ENCODE measurements around the gene FDX1. TPM values are rescaled to one million over a fixed set of nuclear protein-coding genes. Genes with fewer than 3 reads are reported as not detected.

Gene FDX1
- total RNA-seq, 3 donors from 2014 or later (not counting 1 experiment from before 2014, with no cell fraction given): 6.7 to 7.9 (median 7.8) TPM

DNA sequence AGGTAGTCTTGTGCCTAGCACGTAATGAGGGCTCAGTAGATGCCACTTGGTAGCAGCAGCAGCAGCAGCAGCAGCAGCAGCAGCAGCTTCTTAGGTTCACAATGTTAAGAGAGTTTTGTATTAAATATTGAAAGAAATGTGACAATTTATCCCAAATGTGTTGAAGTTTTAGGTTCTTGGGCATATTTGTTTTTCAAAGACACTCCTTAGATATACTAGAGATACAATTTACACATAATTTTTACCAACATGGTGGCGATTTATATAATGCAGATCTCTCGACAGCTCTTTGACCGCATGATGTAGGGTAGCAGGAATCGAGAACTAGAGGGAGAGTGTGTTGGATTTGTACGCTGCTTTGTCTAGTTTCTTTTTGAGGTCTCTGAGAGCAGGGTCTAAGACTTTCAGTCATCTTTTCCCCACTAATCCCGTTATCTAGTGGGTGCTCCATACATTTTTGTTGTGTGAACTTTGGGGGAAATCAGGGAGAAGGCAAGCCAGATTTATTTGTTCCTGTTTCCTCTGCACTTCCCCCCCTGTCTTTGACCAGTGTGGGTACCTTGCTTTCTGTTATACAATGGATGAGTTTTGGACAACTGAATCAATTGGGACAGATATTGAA lies 1.4 kb downstream of the FDX1 start:
- peak overlapping the region; percentile 99 for H3K4me3 Mint-ChIP-seq
- H3K9me3 Mint-ChIP-seq: no peaks in the 10 kb centered on the region
- WGBS (ENCODE audit: insufficient coverage): 15% methylated on average over 6 of the region's 7 CpGs
- peak in 1 of 2 donors; percentile 45 for DNase-seq
- intact Hi-C loops (cut with micrococcal nuclease): loop anchor here (5.0 kb wide), 2 partner anchors 134 to 484 kb away; partner anchors contain the start of gene RDX
- H3K27ac ChIP-seq (ENCODE audit: low read length): peak overlapping the region; percentile 85
- peak overlapping the region; percentile 96 to 98 for H3K27ac Mint-ChIP-seq
- TF ChIP-seq, protein P1, sequence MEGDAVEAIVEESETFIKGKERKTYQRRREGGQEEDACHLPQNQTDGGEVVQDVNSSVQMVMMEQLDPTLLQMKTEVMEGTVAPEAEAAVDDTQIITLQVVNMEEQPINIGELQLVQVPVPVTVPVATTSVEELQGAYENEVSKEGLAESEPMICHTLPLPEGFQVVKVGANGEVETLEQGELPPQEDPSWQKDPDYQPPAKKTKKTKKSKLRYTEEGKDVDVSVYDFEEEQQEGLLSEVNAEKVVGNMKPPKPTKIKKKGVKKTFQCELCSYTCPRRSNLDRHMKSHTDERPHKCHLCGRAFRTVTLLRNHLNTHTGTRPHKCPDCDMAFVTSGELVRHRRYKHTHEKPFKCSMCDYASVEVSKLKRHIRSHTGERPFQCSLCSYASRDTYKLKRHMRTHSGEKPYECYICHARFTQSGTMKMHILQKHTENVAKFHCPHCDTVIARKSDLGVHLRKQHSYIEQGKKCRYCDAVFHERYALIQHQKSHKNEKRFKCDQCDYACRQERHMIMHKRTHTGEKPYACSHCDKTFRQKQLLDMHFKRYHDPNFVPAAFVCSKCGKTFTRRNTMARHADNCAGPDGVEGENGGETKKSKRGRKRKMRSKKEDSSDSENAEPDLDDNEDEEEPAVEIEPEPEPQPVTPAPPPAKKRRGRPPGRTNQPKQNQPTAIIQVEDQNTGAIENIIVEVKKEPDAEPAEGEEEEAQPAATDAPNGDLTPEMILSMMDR (IDR thresholded peaks at IDR 0.05): no peak
- peak overlapping the region; percentile 92 for H3K4me3 ChIP-seq (ENCODE audit: low read length)
- H3K9me3 ChIP-seq (ENCODE audit: control insufficient read depth, insufficient read depth, low read length): no peaks in the 10 kb centered on the region
- H3K27me3 ChIP-seq (ENCODE audit: control insufficient read depth, insufficient read depth, low read length): no peaks in the 10 kb centered on the region
- no peaks in the 10 kb centered on the region for H3K36me3 Mint-ChIP-seq
- peaks cover 36 to 41% of the 10 kb centered on the region in 2 donors for H3K4me1 Mint-ChIP-seq
- H3K27me3 Mint-ChIP-seq (ENCODE audit: low read depth in 2 of 2): no peaks in the 10 kb centered on the region
- no peaks in the 10 kb centered on the region for H3K36me3 ChIP-seq (ENCODE audit: control insufficient read depth, insufficient read depth, low read length)
- peaks cover 18% of the 10 kb centered on the region for H3K4me1 ChIP-seq (ENCODE audit: control insufficient read depth, insufficient read depth, low read length)
- no peak for ATAC-seq

DNA sequence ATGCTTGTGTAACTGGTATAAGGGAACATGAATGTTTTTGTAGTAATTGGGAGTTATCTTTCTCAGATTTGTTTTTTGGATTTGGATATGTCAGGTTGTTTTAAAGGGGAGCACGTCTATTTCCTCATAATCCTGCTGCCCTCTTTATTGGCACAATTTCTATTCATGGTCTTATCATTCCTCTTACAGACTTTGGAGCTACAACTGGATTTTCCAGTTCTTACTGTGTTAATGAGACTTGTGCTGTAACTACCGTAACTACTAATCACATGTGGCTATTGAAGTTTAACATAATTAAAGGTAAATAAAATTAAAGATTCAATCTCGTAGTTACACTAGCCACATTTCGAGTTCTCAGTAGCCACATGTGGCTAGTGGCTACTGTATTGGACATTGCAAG lies 1.9 kb downstream of the FDX1 start:
- no peaks in the 10 kb centered on the region for H3K9me3 Mint-ChIP-seq
- whole genome bisulfite sequencing (ENCODE audit: insufficient coverage): 90% methylated on average over 2 of the region's 4 CpGs
- peaks cover 18% of the 10 kb centered on the region for H3K4me1 ChIP-seq (ENCODE audit: control insufficient read depth, insufficient read depth, low read length)
- no peaks in the 10 kb centered on the region for H3K9me3 ChIP-seq (ENCODE audit: control insufficient read depth, insufficient read depth, low read length)
- H3K27ac Mint-ChIP-seq: peak overlapping the region; percentile 96 to 98
- no peaks in the 10 kb centered on the region for H3K36me3 ChIP-seq (ENCODE audit: control insufficient read depth, insufficient read depth, low read length)
- H3K4me1 Mint-ChIP-seq: peaks cover 36 to 41% of the 10 kb centered on the region in 2 donors
- ATAC-seq (no peak), DNase-seq (no peak)
- TF ChIP-seq, protein P1 (IDR thresholded peaks at IDR 0.05): no peak
- H3K4me3 ChIP-seq (ENCODE audit: low read length): no peak overlapping the region
- H3K4me3 Mint-ChIP-seq: peak overlapping the region; percentile 99
- no peaks in the 10 kb centered on the region for H3K36me3 Mint-ChIP-seq
- H3K27me3 ChIP-seq (ENCODE audit: control insufficient read depth, insufficient read depth, low read length): no peaks in the 10 kb centered on the region
- no peak overlapping the region for H3K27ac ChIP-seq (ENCODE audit: low read length)
- intact Hi-C loops (cut with micrococcal nuclease): loop anchor here (5.0 kb wide), 2 partner anchors 134 to 484 kb away; partner anchors contain the start of gene RDX
- H3K27me3 Mint-ChIP-seq (ENCODE audit: low read depth in 2 of 2): no peaks in the 10 kb centered on the region

DNA sequence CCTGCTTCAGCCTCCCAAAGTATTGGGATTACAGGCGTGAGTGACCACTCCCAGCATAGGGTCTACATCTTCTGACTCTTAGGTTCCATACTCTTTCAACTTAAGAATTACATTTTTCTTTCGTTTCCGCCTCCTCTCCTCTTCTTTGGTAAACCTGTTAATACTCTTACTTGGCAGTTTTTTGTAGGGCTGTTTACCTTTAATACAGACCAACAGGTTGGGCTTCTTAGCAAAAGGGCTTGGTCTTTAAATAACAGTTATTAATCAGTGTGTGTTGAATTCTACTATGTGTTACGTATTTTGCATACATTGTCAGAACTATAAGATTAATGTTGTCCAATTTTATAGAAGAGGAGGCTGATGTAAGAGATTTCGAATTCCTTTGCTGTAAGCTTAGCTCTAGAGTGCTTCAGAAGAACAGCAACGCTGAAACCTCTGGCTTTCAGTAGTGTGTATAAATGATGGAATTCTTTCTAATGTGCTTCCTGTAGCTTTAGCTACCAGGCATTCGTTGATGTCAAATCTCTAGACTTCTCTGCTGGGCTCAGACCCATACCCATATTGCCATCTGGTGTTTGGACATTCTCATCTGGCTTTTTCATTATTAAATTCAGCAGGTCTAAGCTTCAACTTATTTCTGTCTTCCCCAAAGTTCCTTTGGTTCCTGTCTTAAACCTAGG lies 3.1 kb downstream of the FDX1 start:
- DNase-seq (peak in 1 of 2 donors; percentile 19), ATAC-seq (no peak)
- peaks cover 18% of the 10 kb centered on the region for H3K4me1 ChIP-seq (ENCODE audit: control insufficient read depth, insufficient read depth, low read length)
- Mint-ChIP-seq H3K4me3 (no peak overlapping the region), H3K36me3 (peaks cover 2% of the 10 kb centered on the region), H3K27ac (no peak overlapping the region), H3K4me1 (peaks cover 41 to 45% of the 10 kb centered on the region in 2 donors), H3K9me3 (no peaks in the 10 kb centered on the region), H3K27me3 (ENCODE audit: low read depth in 2 of 2) (no peaks in the 10 kb centered on the region)
- no peaks in the 10 kb centered on the region for H3K27me3 ChIP-seq (ENCODE audit: control insufficient read depth, insufficient read depth, low read length)
- H3K27ac ChIP-seq (ENCODE audit: low read length): no peak overlapping the region
- intact Hi-C loops (cut with micrococcal nuclease): loop anchor here (1.0 to 5.0 kb wide), 4 partner anchors 57 to 486 kb away; partner anchors contain the start of gene RDX
- TF ChIP-seq, protein P1 (IDR thresholded peaks at IDR 0.05): no peak
- 82% methylated on average over 5 of the region's 7 CpGs for WGBS (ENCODE audit: insufficient coverage)
- H3K4me3 ChIP-seq (ENCODE audit: low read length): no peak overlapping the region
- H3K9me3 ChIP-seq (ENCODE audit: control insufficient read depth, insufficient read depth, low read length): no peaks in the 10 kb centered on the region
- H3K36me3 ChIP-seq (ENCODE audit: control insufficient read depth, insufficient read depth, low read length): peaks cover 2% of the 10 kb centered on the region

Measured in natural killer cell (primary cell).